Measurements from ENCODE around the gene PPP1R13B. TPM values are rescaled to one million over a fixed set of nuclear protein-coding genes. Genes with fewer than 3 reads are reported as not detected.
"Not testable (repeated sequence)": the region's sequence is repeated elsewhere in the genome, so short reads cannot be mapped to it uniquely, and the experiment has no call there.

PPP1R13B gene
- total RNA-seq, 2 experiments from 2014 or later, result 11.6 to 12.0 TPM

- H3K4me3 Mint-ChIP-seq, result peak overlapping the region; percentile 83
- H3K4me1 Mint-ChIP-seq, result peaks cover 12% of the 10 kb centered on the region
- no peaks in the 10 kb centered on the region for H3K36me3 Mint-ChIP-seq (ENCODE audit: low read depth)
- CTCF ChIA-PET, result no interaction called here
- POLR2A ChIA-PET, result no interaction called here
- H3K27ac Mint-ChIP-seq, result peak overlapping the region; percentile 69
- no peaks in the 10 kb centered on the region for H3K9me3 Mint-ChIP-seq
- DNase-seq, result peak; percentile 23
- peaks cover 24% of the 10 kb centered on the region for H3K27me3 Mint-ChIP-seq
These were observed 578 bp downstream of the PPP1R13B start for GRCh38 chr14:103846543-103847450.

DNA sequence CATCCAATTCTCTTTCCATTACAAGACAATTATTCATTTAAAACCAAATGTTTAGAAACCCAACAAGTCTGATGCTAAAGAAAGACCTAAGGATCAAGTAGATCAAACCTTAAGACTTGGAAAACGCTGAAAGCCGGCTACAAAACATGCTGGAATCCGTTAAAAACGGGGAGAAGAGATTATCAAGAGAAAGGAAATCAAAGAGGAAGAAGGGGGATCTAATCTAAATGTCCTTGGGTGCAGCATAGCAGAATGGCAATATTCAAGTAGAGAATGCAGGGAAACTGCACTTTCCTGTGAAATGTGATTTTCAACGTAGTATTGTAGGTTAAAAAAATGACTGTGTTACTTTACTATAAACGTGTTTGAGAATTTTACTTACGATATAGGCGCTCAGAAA is 1.3 kb downstream of the PPP1R13B start:
- CTCF ChIA-PET, result no interaction called here
- DNase-seq, result no peak
- Mint-ChIP-seq H3K4me3 (peak overlapping the region; percentile 83), H3K9me3 (no peaks in the 10 kb centered on the region), H3K27ac (peak overlapping the region; percentile 69), H3K36me3 (ENCODE audit: low read depth) (no peaks in the 10 kb centered on the region), H3K27me3 (peaks cover 24% of the 10 kb centered on the region), H3K4me1 (peaks cover 12% of the 10 kb centered on the region)
- POLR2A ChIA-PET, result no interaction called here

- POLR2A ChIA-PET, result no interaction called here
- Mint-ChIP-seq H3K4me1 (peaks cover 12% of the 10 kb centered on the region), H3K36me3 (ENCODE audit: low read depth) (no peaks in the 10 kb centered on the region), H3K4me3 (no peak overlapping the region), H3K27ac (no peak overlapping the region), H3K9me3 (no peaks in the 10 kb centered on the region), H3K27me3 (peaks cover 24% of the 10 kb centered on the region)
- DNase-seq, result no peak
- CTCF ChIA-PET, result no interaction called here
These were observed 2.0 kb downstream of the PPP1R13B start for GRCh38 chr14:103845327-103845726.

GRCh38 chr14:103841265-103841664 is 6.1 kb downstream of the PPP1R13B start:
- H3K4me1 Mint-ChIP-seq; DNase-seq; H3K27me3 Mint-ChIP-seq; H3K9me3 Mint-ChIP-seq; H3K27ac Mint-ChIP-seq; POLR2A ChIA-PET; H3K36me3 Mint-ChIP-seq (ENCODE audit: low read depth); H3K4me3 Mint-ChIP-seq: not testable (repeated sequence)
- CTCF ChIA-PET, result interaction anchor here (0.6 to 0.7 kb wide), 3 partner anchors 96 to 1627 kb away, joined by 3 read pairs; no protein-coding TSS in a partner anchor

GRCh38 chr14:103840014-103840413 is 7.4 kb downstream of the PPP1R13B start:
- Mint-ChIP-seq H3K36me3 (ENCODE audit: low read depth) (no peaks in the 10 kb centered on the region), H3K4me3 (no peak overlapping the region), H3K27ac (no peak overlapping the region), H3K27me3 (no peaks in the 10 kb centered on the region), H3K4me1 (peaks cover 2% of the 10 kb centered on the region), H3K9me3 (no peaks in the 10 kb centered on the region)
- DNase-seq, result no peak
- ChIA-PET POLR2A (no interaction called here), CTCF (no interaction called here)

DNA sequence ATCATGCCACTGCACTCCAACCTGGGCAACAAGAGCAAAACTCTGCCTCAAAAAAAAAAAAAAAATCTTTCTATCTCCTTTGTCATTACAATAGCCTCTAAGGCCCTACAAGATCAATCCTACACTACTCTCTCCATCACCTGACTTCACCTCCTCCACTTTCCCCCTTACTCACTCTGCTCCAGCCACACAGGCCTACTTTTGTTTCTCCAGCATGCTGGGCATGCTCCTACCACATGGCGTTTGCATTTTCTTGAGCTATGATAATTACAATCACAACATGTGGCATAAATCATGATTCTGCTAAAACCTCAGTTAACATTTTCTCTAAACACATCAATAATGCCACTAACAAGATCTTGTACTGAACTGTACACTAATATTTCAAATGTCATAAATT is 7.8 kb downstream of the PPP1R13B start:
- no peaks in the 10 kb centered on the region for H3K36me3 Mint-ChIP-seq (ENCODE audit: low read depth)
- no peaks in the 10 kb centered on the region for H3K9me3 Mint-ChIP-seq
- DNase-seq, result no peak
- H3K27me3 Mint-ChIP-seq, result no peaks in the 10 kb centered on the region
- no peak overlapping the region for H3K4me3 Mint-ChIP-seq
- POLR2A ChIA-PET, result no interaction called here
- H3K27ac Mint-ChIP-seq, result no peak overlapping the region
- CTCF ChIA-PET, result no interaction called here
- H3K4me1 Mint-ChIP-seq, result peaks cover 2% of the 10 kb centered on the region

- no peak overlapping the region for H3K4me3 Mint-ChIP-seq
- no peaks in the 10 kb centered on the region for H3K27me3 Mint-ChIP-seq
- no peak overlapping the region for H3K27ac Mint-ChIP-seq
- H3K9me3 Mint-ChIP-seq, result no peaks in the 10 kb centered on the region
- no peak for DNase-seq
- ChIA-PET CTCF (no interaction called here), POLR2A (no interaction called here)
- H3K4me1 Mint-ChIP-seq, result peaks cover 2% of the 10 kb centered on the region
- no peaks in the 10 kb centered on the region for H3K36me3 Mint-ChIP-seq (ENCODE audit: low read depth)
These were observed 9.3 kb downstream of the PPP1R13B start for GRCh38 chr14:103838117-103838516.

DNA sequence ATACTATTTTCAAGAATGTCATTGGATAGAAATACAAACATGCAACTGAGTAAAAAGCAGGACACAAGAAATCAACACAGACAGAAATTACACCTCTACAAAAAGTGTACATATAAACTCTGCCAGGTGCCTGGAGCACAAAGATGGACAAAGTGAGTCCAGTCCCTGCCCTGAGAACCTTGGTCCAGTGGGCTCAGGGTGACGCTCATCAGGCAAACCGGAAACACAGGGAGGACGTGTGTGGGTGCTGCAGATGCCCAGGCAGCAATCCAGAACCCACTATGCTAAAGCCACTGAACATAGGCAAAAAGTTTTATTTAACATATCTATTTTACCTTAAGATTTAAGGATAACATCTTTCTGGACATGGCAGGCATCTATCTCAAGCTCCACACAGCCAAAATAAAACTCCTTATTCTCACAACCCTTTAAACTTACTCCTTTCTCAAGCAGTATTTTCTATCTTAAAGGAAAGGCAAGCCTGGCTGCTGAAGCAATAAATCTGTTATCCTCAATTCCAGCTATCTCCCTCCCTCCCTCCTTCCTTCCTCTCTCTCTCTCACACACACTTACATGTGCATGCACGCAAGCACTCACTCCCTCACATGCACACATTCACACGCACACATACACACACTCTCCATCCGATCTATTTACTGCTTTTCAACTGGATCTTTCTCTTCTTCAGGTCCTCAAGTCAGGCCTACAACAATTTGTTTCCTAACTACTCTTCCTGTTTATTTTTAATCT is 10.2 kb downstream of the PPP1R13B start:
- Mint-ChIP-seq H3K4me3 (no peak overlapping the region), H3K27ac (no peak overlapping the region), H3K36me3 (ENCODE audit: low read depth) (no peaks in the 10 kb centered on the region), H3K27me3 (no peaks in the 10 kb centered on the region), H3K4me1 (peaks cover 2% of the 10 kb centered on the region), H3K9me3 (no peaks in the 10 kb centered on the region)
- ChIA-PET CTCF (no interaction called here), POLR2A (no interaction called here)
- no peak for DNase-seq

DNA sequence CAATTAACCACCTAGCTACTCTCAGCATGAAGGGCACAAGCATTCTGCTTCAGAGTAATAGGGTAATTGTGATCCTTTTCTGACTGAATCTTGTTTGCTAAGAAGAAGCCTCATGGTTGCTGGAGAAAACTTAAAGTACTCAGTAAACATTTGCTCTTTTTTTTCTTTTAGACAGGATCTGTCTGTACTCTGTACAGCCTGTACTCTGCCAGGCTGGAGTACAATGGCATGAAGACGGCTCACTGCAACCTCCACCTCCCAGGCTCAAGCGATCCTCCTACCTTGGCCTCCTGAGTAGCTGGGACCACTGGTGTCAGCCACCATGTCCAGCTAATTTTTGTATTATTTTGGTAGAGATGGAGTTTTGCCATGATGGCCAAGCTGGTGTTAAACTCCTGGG is 12.4 kb downstream of the PPP1R13B start:
- POLR2A ChIA-PET, result interaction anchor here (0.6 kb wide), 1 partner anchor 1169 kb away, joined by 5 read pairs; no protein-coding TSS in a partner anchor
- CTCF ChIA-PET, result interaction anchor here (1.0 to 1.7 kb wide), 2 partner anchors 26 to 112 kb away, joined by 3 to 4 read pairs; no protein-coding TSS in a partner anchor
- DNase-seq, result no peak
- no peak overlapping the region for H3K4me3 Mint-ChIP-seq
- H3K27ac Mint-ChIP-seq, result no peak overlapping the region
- H3K9me3 Mint-ChIP-seq, result no peaks in the 10 kb centered on the region
- H3K36me3 Mint-ChIP-seq (ENCODE audit: low read depth), result no peaks in the 10 kb centered on the region
- H3K27me3 Mint-ChIP-seq, result no peaks in the 10 kb centered on the region
- peaks cover 2% of the 10 kb centered on the region for H3K4me1 Mint-ChIP-seq

DNA sequence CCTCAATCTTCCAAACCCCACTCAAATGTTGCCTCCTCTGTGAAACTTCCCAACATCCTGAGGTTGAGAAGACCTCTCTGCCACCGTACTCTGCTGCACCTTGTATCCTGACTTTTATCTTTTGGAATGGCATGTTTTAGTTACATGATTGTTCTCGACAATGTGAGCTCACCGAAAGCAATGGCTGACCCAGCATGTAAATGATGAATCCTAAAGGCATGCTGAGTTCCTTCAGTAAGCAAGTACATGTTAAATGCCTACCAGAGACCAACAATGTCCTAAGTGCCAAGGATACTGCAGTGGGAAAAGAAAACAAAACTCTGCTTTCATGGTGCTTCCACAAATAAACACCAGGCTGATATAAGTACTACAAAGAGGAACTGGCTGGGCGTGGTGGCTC is 13.7 kb downstream of the PPP1R13B start:
- Mint-ChIP-seq H3K4me3 (no peak overlapping the region), H3K27ac (no peak overlapping the region), H3K4me1 (peaks cover 2% of the 10 kb centered on the region), H3K9me3 (no peaks in the 10 kb centered on the region), H3K36me3 (ENCODE audit: low read depth) (no peaks in the 10 kb centered on the region), H3K27me3 (no peaks in the 10 kb centered on the region)
- ChIA-PET CTCF (interaction anchor here (0.6 to 1.7 kb wide), 2 partner anchors 25 to 69 kb away, joined by 3 to 4 read pairs; no protein-coding TSS in a partner anchor), POLR2A (no interaction called here)
- DNase-seq, result no peak

- Mint-ChIP-seq H3K36me3 (ENCODE audit: low read depth) (no peaks in the 10 kb centered on the region), H3K4me1 (no peaks in the 10 kb centered on the region), H3K9me3 (no peaks in the 10 kb centered on the region), H3K4me3 (no peak overlapping the region), H3K27me3 (no peaks in the 10 kb centered on the region), H3K27ac (no peak overlapping the region)
- ChIA-PET POLR2A (no interaction called here), CTCF (interaction anchor here (0.6 to 0.9 kb wide), 2 partner anchors 160 to 268 kb away, joined by 3 read pairs; no protein-coding TSS in a partner anchor)
- no peak for DNase-seq
These were observed 15.3 kb downstream of the PPP1R13B start for GRCh38 chr14:103832046-103832445.

- no peaks in the 10 kb centered on the region for H3K36me3 Mint-ChIP-seq (ENCODE audit: low read depth)
- no peaks in the 10 kb centered on the region for H3K27me3 Mint-ChIP-seq
- no peak overlapping the region for H3K27ac Mint-ChIP-seq
- ChIA-PET POLR2A (no interaction called here), CTCF (interaction anchor here (0.6 kb wide), 1 partner anchor 95 kb away, joined by 3 read pairs; no protein-coding TSS in a partner anchor)
- no peaks in the 10 kb centered on the region for H3K9me3 Mint-ChIP-seq
- H3K4me3 Mint-ChIP-seq, result no peak overlapping the region
- DNase-seq, result no peak
- no peaks in the 10 kb centered on the region for H3K4me1 Mint-ChIP-seq
These were observed 16.7 kb downstream of the PPP1R13B start for GRCh38 chr14:103830511-103831270.

All from activated CD4-positive, alpha-beta T cell treated with anti-CD3 and anti-CD28 coated beads, Interleukin-2, amount 10 ng/mL, durations not matched to agents 7 days and 5 days (primary cell).